ENCODE results near the gene EMP2. TPM values are rescaled to one million over a fixed set of nuclear protein-coding genes. Genes with fewer than 3 reads are reported as not detected.
A peak's percentile ranks its signal among the peaks of the same experiment; 100 is the strongest.

EMP2 gene
- total RNA-seq, 4 donors from 2014 or later: 20.8 to 31.4 (median 27.5) TPM

- H3K27me3 ChIP-seq: no peaks in the 10 kb centered on the region
- peaks cover 0 to 26% (median 2%) of the 10 kb centered on the region in 4 donors for H3K4me1 ChIP-seq
- TF ChIP-seq, protein P1, sequence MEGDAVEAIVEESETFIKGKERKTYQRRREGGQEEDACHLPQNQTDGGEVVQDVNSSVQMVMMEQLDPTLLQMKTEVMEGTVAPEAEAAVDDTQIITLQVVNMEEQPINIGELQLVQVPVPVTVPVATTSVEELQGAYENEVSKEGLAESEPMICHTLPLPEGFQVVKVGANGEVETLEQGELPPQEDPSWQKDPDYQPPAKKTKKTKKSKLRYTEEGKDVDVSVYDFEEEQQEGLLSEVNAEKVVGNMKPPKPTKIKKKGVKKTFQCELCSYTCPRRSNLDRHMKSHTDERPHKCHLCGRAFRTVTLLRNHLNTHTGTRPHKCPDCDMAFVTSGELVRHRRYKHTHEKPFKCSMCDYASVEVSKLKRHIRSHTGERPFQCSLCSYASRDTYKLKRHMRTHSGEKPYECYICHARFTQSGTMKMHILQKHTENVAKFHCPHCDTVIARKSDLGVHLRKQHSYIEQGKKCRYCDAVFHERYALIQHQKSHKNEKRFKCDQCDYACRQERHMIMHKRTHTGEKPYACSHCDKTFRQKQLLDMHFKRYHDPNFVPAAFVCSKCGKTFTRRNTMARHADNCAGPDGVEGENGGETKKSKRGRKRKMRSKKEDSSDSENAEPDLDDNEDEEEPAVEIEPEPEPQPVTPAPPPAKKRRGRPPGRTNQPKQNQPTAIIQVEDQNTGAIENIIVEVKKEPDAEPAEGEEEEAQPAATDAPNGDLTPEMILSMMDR (IDR thresholded peaks at IDR 0.05): no peak
- no peak for TF ChIP-seq POLR2A (IDR thresholded peaks at IDR 0.05)
- DNase-seq: peak in 2 of 3 donors; percentile 72 to 85
- H3K36me3 ChIP-seq: no peaks in the 10 kb centered on the region
- H3K4me3 ChIP-seq: no peak overlapping the region
- H3K27ac ChIP-seq: peak overlapping the region in 3 of 4 donors; percentile 29 to 67 (median 63)
- no peaks in the 10 kb centered on the region for H3K9me3 ChIP-seq
Observed at GRCh38 chr16:10598157-10598556, 17.8 kb upstream of the EMP2 start.

DNA sequence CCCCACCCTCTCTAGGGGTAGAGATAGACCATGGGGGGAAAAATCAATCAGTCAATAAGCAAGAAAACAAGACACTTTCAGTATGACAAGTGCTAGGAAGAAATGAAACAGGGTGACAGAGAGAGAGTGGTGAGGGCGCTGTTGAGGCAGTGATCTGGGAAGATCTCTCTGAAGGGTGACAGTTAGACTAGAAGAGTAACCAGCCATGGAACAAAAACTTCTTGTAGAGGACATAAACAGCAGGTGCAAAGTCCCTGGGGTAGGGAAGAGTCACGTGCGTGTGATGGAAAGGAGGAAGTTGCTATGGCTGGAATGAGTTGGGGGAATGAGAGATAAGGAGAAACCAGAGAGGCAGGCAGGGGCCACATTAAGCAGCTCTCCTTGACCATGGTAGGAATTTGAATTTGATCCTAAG, 16.8 kb upstream of the EMP2 start:
- no peak overlapping the region for H3K4me3 ChIP-seq

DNA sequence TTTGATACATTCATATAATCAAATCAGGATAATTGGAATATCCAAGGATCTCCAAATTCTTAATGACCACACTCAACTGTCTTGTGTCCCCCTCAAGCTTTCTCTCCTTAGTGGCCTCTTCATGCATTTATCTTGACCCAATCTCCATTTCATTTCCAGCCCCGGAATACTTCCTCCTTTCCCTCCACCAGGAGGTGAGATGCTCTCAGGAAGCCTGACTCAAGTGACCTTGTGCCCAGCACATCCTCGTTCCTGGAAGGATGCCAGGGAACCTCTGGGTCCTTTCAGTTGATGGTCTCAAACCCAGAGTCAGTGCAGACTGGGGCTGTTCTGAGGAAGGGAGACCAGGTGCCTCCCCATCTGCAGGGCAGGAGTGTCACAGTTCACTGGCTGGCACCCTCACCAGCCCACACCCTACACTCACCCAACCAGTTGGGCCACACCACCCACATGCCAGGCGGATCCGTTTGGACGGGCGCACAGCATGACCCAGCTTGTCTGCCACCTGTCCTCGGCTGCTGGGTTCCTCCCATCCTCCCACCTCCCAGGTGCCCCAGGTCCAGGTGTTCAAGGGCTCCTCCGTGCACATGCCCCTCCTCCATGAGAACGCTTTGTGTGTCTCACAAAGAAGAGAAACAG, 14.0 kb upstream of the EMP2 start:
- DNase-seq: peak in 2 of 3 donors; percentile 85 to 90
- no peak overlapping the region for H3K4me3 ChIP-seq
- H3K27me3 ChIP-seq: no peaks in the 10 kb centered on the region
- peak overlapping the region in 2 of 4 donors; percentile 58 to 66 for H3K27ac ChIP-seq
- H3K36me3 ChIP-seq: no peaks in the 10 kb centered on the region
- TF ChIP-seq, protein P1 (IDR thresholded peaks at IDR 0.05): peak in 3 of 6 experiments; percentile 42 to 48 (median 42)
- TF ChIP-seq POLR2A (IDR thresholded peaks at IDR 0.05): no peak
- no peaks in the 10 kb centered on the region for H3K9me3 ChIP-seq
- peaks cover 0 to 15% (median 2%) of the 10 kb centered on the region in 4 donors for H3K4me1 ChIP-seq

More for the DNA sequence above, 16.8 kb upstream of the EMP2 start:
- no peaks in the 10 kb centered on the region for H3K27me3 ChIP-seq
- TF ChIP-seq, protein P1 (IDR thresholded peaks at IDR 0.05): no peak
- no peak for TF ChIP-seq POLR2A (IDR thresholded peaks at IDR 0.05)
- peaks cover 0 to 25% (median 2%) of the 10 kb centered on the region in 4 donors for H3K4me1 ChIP-seq
- H3K36me3 ChIP-seq: no peaks in the 10 kb centered on the region
- H3K9me3 ChIP-seq: no peaks in the 10 kb centered on the region
- peak overlapping the region in 2 of 4 donors; percentile 63 to 67 for H3K27ac ChIP-seq
- DNase-seq: no peak

GRCh38 chr16:10592611-10593010, 12.2 kb upstream of the EMP2 start:
- H3K27ac ChIP-seq: no peak overlapping the region
- TF ChIP-seq, protein P1 (IDR thresholded peaks at IDR 0.05): no peak
- no peak for TF ChIP-seq POLR2A (IDR thresholded peaks at IDR 0.05)
- H3K4me3 ChIP-seq: no peak overlapping the region
- DNase-seq: no peak
- peaks cover 0 to 7% (median under 1%) of the 10 kb centered on the region in 4 donors for H3K4me1 ChIP-seq
- H3K27me3 ChIP-seq: no peaks in the 10 kb centered on the region
- no peaks in the 10 kb centered on the region for H3K36me3 ChIP-seq
- H3K9me3 ChIP-seq: no peaks in the 10 kb centered on the region

- Histone ChIP-seq H3K4me1 (no peaks in the 10 kb centered on the region), H3K4me3 (no peak overlapping the region), H3K27ac (no peak overlapping the region), H3K9me3 (no peaks in the 10 kb centered on the region), H3K36me3 (no peaks in the 10 kb centered on the region), H3K27me3 (no peaks in the 10 kb centered on the region)
- TF ChIP-seq, protein P1 (IDR thresholded peaks at IDR 0.05): no peak
- TF ChIP-seq POLR2A (IDR thresholded peaks at IDR 0.05): no peak
- no peak for DNase-seq
Observed at GRCh38 chr16:10590342-10590741, 9.9 kb upstream of the EMP2 start.
